ENCODE data around the gene CCDC40.
"Not testable (repeated sequence)": the region's sequence is repeated elsewhere in the genome, so short reads cannot be mapped to it uniquely, and the experiment has no call there.

Gene CCDC40, protein sequence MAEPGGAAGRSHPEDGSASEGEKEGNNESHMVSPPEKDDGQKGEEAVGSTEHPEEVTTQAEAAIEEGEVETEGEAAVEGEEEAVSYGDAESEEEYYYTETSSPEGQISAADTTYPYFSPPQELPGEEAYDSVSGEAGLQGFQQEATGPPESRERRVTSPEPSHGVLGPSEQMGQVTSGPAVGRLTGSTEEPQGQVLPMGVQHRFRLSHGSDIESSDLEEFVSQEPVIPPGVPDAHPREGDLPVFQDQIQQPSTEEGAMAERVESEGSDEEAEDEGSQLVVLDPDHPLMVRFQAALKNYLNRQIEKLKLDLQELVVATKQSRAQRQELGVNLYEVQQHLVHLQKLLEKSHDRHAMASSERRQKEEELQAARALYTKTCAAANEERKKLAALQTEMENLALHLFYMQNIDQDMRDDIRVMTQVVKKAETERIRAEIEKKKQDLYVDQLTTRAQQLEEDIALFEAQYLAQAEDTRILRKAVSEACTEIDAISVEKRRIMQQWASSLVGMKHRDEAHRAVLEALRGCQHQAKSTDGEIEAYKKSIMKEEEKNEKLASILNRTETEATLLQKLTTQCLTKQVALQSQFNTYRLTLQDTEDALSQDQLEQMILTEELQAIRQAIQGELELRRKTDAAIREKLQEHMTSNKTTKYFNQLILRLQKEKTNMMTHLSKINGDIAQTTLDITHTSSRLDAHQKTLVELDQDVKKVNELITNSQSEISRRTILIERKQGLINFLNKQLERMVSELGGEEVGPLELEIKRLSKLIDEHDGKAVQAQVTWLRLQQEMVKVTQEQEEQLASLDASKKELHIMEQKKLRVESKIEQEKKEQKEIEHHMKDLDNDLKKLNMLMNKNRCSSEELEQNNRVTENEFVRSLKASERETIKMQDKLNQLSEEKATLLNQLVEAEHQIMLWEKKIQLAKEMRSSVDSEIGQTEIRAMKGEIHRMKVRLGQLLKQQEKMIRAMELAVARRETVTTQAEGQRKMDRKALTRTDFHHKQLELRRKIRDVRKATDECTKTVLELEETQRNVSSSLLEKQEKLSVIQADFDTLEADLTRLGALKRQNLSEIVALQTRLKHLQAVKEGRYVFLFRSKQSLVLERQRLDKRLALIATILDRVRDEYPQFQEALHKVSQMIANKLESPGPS

DNA sequence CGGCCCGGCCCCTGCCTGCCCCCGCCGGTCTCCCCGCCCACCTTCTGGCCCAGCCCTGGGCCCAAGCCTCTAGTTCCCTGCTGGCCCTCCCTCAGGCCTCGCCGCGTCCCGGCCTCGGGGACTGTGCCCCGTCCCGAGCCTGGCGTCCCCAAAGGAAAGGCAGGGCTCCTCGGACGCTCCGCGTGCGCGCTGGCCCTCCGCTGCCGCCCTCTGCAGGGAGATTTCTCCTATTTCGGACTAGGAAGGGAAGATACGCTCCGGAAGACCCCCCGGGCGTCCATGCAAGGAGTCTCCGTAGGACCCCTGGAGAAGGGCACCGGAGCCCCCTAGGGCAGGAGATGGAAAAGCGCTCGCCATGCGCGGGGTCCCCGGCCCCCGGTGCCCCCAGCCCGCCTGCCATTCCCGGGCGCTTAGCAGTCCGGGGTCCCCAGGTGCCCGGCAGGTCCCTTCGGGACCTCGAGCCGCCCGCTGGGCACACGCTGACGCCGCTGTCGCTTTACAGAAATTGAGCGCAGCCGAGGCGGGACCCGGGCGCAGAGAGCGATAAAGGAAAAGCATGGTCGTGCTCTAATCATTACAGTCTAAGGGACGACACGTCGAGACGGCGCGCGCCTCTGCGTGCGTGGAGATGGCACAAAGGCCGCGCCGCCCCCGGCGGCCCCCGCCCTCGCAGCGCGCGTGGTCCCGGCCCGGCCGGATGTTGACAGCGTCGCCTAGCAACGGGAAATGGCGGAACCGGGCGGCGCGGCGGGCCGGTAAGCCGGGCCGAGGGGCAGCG, at the start of gene CCDC40:
TSS of gene CCDC40 (plus strand) at position 706 of the 778 bp plus-strand sequence. CDS start at position 727, 21 bp downstream.
- DNase-seq (ENCODE audit: low read depth, low spot score) = no peak

DNA sequence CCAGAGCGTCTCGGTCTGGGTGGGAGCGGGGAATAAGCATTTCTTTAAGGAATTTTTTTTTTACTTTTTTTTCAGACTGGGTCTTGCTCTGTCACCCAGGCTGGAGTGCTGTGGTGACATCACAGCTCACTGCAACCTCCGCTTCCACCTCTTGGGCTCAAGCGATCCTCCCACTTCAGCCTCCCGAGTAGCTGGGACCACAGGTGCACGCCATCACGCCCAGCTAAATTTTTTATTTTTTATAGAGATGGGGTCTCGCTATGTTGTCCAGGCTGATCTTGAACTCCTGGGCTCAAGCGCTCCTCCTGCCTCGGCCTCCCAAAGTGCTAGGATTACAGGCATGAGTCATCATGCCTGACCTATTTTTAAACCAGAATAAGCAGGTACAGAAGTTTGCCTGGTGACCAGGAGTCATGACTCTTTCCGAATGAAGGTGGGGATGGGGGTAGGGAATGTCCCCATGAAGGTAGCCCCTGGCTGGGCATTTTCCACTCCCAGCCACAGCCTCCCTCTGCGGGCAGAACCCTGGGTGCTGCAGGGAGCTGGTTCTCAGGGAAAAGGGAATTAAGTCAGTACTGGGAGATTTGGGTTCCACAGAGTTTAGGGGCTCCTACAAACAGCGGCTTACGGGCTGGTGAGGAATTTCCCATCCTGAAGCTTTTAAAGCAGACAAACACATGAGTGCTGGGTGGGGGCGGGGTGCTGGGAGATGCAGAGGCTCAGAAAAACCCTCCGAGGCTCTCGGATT, 49.1 kb upstream of the CCDC40 start:
- DNase-seq (ENCODE audit: low read depth, low spot score) = no peak

DNA sequence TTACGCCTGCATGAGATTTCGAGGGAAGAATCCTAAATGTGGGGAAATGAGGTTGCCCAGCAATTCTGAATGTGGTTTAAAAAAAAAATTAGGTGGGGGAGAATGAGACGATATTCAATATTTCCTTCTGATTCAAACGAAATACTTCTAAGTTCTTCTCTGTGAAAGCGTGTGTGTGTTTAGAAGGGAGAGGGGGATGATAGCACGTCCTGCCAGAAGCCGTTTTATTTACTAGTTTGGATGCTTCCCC, 48.6 kb upstream of the CCDC40 start:
- DNase-seq (ENCODE audit: low read depth, low spot score) = no peak

DNA sequence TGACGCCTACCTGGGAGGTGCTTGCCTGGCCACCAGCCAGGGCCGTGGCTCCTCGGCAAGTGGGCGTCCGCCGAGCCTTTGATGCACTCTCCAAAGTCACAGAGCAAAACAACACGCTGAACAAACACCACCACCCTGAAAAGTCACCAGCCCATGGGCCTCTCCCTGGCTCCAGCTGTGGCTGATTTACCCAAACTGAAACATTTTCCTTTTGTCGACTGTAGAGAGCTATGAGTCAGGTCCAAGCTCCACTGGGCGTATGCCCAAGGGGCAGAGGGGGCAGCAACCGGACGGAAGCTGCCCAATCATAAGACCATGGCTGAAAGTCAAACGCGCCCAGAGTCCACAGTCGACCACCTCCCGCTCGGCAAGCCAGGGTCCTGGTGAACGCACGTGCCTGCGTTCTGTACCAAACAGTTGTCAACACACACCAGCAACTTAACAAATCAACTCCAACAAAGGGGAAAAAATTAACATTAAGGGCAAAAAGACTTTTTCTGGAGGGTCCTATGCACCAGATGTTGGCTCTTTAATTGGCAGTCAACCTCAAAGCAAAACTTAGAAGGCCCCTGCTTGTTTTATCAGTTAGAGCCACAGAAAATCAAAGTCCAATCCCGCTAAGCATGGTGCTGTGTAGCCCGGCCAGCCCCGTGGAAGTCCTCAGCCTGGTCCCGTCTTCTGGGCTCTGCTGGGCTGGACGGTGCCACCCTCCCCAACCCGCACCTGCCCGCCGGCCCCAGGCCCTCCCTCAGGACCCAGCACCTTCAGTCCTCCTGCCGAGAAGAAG, 48.1 kb upstream of the CCDC40 start:
- no peak for DNase-seq (ENCODE audit: low read depth, low spot score)

DNA sequence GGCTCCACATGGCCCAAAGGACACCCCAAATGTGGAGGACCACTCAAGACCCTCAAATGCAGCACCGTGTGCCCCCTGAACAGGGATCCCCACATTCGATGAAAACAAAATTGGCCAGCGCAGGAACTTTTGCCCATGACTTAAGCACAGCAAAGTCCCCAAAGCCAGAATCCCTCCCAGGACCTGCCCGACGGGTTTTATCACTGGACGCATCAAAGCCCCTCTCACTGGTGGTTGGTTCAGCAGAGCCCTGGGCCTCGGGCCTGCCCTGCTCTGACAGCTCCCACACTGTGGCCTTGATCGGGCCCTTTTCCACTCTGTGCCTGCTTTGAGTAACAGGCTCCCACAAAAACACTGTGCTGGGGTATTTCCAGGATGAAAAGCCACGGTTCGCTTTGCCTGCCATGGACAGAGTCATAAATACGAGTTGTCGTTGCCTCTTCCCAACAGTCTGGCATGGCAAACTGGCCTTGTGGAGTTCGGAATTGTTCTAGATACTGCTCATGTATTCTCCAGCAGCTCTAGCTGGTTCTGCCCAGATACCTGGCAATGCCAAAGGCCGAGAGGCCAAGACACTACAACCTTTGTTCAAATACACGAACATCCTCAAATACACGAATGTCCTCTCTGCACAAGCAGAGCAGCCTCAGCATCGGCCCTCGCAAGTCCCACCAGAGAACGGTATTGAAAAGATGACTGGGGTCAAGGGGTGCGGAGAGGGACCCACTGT, 47.2 kb upstream of the CCDC40 start:
- no peak for DNase-seq (ENCODE audit: low read depth, low spot score)

DNA sequence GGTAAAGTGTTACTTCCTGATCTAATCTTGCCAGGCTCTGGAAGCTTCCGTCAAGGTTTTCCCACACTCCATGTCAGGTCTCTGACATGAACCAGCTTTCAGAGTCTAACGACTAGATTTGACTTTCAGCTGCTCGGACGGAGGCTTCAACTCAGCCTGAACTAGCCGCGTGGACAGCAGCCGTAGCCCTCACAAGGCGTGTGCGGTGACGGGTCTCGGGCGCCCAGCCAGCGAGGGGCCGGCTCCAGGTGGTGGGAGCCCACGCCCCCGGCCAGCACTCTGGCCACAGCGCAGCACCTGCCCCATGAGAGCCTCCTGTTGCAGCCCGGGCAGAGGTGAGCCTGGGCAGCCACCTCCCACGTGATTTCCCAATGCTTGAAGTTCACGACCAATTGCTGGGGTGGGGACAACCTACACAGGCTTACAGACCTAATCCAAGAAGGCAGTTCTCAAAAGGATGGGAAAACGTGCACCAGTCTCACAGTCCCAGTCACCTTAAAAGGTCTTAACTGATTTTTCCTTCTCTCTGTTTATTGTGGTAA, 46.3 kb upstream of the CCDC40 start:
- DNase-seq (ENCODE audit: low read depth, low spot score) = no peak

DNA sequence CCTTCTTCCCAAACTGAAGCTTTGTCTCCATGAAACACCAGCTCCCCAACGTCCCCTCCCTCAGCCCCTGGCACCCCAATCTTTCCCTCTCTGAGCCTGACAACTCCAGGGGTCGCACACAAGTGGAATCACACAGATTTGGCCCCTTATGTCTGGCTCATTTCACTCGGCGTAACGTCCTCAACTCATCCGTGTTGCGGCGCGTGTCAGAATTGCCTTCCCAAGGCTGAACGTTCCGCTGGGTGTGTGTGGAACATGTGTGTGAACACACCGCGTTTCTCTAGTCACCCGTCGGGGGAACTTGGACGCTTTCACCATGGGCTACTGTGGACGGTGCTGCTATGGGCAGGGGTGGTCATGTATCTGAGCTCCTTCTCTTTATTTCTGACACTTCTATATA, 45.7 kb upstream of the CCDC40 start:
- DNase-seq (ENCODE audit: low read depth, low spot score) = no peak

DNA sequence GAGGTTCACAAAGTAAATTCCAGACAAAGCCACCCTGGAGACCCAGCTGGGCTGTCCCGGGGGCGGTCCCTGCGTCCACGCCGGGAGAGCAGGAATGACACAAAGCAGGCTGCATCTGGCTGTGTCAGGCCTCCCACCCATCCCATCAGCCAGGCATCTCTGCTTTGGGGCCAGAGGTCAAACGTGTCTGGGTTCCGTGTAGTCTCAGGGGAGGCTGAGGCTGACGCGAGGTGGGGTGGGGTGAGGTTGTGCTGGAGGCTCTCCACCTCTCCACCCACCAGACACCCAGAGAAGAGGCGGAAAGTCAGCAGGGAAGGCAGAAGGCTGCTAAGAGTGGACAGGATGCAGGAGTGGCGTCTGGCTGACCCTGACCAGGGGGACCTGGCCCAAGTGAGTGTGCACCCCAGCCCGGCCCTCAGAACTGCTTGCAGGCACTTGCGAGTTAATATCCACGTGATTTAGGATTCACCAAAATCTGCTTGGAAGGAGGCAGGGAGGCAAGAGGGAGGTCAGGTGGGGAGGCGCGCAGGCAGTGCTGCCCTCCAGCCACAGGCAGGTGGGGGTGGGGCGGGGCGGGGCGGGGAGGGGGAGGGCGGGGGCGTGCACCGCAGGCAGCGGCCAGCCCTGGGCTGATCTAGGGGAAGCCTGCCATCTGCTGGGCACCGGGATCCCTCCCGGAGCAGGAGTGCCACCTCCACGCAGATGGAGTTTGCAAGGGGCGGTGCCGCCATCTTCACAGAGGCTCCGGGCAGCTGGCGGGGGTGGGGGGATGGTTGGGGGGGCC, 45.1 kb upstream of the CCDC40 start:
- DNase-seq (ENCODE audit: low read depth, low spot score) = no peak

DNA sequence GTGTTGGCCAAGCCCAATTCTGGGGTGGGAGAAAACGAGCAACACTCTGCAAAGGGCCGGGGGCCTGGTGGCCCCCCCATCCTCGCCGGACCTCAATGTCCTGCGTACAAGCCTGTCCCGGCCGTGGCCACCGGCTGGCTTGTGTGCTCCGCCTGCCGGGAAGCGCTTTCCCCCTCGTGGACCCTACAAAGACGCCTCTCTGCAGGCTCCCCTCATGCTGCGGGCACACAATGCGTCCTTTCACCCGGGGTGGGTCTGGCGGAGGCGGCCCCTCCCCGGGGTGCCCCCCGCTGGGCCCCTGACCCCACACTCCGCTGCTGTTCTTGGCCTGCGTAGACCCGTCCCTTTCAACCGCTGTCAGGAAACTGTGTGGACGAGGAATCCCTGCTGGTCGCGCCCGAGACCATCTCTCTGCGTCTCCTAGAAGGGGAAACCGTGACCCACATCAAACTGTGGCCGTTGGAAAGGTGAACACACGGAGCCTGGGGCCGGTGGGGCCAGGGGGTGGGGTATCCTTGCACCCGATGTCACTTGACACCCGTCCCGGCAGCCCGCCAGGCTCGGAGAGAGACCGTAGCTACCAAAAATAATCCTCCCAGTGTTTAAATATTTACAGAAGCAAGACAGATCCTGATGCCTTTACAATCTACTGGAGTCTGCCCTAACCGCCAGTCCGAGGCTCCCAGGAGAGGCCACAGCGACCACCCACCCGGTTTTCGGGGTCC, 44.4 kb upstream of the CCDC40 start:
- DNase-seq (ENCODE audit: low read depth, low spot score) = no peak

DNA sequence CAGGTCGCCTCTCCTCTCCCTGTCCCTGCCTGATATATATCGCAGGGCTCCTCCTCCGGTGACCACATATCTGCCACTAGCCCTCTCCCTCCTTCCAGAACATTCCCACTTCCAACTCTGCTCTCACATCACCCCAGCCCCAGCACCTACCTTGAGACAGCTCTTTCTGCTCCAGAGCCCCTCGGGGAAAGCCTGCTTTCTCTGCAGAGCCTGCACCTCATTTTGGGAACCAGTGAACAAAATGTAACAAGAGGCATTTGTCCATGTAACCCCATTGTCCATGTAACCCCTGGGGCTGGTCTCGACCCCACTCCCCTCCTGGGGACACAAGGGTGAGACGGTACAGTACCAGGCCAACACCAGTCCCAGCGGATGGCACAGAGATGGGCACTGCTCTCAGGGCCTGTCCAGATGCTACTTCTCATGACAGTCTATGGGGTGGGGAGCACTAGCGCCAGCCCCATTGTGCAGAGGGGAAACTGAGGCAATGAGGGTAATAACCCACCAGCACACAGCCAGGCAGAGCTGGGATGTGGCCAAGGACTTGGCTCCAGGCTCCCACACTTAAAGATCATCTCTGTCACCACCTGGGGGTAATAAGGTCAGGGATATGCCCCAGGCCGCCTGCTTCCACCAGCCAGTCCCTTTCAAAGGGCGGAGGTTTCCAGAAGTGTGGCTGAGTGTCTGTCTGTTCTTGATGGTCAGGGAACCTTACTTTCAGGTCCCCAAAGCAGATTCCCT, 43.6 kb upstream of the CCDC40 start:
- DNase-seq (ENCODE audit: low read depth, low spot score) = no peak

DNA sequence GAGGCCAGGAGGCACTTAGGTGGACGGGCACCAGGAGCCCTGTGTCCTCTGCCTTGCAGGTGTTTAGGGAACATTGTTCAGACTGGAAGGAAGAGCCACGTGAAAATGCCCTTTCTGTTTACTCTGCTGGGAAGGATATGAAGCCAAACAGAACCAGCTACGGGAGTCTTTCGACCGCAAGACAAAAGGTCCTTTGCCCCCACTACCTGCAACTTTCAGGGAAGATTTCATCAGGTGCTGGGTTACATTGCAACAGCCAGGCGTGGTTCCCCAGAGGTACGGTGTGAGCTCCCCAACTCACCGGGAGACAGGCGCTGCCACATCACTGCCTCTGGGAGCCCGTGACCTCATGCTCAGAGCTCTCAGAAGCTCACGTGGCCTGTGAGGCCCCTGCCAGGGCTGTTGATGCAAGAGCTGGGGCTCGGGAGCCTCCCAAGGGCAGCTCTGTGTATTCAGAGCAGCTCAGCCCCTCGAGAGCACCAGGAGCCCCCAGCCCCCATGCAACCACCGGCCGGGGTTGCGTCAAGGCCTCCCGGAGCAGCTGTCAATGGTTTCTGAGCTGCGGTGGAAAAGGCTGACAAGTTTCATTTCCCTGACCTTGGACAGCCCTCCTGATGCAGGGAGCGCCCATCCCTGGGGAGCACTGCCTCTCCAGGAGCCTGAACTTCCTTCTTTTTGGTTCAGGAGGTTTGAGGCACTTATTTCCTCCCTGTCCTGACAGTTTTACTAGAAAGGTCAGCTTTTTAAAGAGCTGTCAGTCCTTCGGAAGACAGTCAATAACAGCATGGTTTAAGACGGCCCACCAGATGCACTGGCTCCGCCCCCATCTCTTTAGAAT, 42.8 kb upstream of the CCDC40 start:
- peak; percentile 89 for DNase-seq (ENCODE audit: low read depth, low spot score)

DNA sequence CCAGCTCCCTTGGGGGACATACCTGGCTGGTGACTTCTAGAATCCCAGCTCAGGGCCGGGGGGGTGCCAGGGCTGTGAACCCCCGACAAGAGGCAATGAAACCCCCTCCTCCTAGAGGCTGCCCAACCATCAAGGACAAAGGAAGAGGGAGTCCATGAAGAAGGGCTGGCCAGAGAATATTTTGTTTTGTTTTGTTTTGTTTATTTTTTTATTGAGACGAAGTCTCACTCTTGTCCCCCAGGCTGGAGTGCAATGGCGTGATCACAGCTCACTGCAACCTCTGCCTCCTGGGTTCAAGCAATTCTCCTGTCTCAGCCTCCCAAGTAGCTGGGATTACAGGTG, 42.2 kb upstream of the CCDC40 start:
- DNase-seq (ENCODE audit: low read depth, low spot score) = not testable (repeated sequence)

DNA sequence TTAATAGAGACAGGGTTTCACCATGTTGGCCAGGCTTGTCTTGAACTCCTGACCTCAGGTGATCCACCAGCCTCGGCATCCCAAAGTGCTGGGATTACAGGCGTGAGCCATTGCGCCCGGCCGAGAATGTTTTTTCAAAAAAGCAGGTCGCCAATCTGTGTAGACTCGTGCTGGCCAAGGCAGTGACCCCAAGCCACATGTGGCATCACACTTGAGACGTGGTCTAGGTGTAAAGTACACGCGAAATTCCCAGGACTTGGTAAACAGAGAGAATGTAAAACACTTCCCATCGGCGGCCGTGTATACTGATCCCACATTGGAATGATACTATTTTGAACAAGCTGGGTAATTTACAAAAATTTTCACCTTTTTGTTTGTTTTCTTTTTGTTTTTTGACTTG, 41.8 kb upstream of the CCDC40 start:
- DNase-seq (ENCODE audit: low read depth, low spot score) = no peak

DNA sequence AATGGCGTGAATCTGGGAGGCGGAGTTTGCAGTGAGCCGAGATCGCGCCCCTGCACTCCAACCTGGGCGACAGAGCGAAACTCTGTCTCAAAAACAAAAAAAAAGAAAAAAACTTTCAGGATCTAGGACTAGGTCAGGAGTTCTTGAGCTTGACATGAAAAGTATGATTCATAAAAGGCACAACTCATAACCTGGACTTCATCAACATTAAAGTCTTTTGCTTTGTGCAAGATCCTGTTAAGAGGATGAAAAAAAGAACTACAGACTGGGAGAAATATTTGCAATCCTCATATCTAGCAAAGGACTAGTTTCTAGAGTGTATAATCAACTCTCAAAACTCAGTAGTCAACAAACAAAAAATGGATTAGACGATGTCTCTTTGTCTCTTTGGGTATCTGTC, 40.7 kb upstream of the CCDC40 start:
- DNase-seq (ENCODE audit: low read depth, low spot score) = no peak

DNA sequence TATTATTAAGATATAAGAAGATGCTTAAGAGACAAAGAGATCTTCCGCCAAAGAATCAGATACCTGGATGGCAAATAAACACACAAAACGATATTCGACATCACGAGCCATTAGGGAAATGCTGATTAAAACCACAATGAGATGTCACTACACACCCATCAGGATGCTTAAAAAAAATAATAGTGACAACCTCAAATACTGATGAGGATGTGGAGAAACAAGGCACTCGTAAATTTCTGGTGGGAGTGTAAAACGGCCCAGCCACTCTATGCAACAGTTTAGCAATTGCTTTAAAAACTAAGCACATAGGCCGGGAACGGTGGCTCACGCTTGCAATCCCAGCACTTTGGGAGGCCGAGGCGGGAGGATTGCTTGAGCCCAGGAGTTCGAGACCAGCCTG, 40.2 kb upstream of the CCDC40 start:
- DNase-seq (ENCODE audit: low read depth, low spot score) = no peak

DNA sequence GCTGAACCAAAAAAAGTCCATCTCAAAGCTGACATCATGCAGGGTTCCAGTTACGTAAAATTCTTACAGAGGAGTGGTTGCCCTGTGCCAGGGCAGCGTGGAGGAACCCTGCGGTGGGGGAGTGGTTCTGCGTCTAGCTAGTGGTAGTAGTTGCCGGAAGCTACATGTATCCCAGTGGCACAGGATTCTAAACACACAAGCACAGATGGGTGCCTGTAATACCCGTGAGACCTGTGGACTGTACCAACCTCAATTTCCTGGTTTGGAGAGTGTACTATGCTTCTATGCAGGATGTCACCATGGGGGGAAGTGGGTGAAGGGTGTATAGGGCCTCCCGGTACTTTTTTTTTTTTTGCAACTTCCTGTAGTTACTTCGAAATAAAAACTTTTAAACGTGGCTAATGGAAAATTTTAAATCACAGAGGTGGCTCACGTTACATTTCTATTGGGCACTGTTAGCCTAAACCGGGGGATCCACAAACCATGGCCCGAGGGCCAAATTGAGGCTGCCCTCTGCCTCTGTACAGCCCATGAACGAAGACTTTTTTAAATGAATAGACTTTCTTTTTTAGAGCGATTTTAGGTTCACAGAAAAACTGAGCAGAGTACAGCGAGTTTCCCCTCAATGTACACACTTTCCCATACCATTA, 39.3 kb upstream of the CCDC40 start:
- DNase-seq (ENCODE audit: low read depth, low spot score) = no peak
